ENCODE measurements around the gene PIGM.

PIGM gene

DNA sequence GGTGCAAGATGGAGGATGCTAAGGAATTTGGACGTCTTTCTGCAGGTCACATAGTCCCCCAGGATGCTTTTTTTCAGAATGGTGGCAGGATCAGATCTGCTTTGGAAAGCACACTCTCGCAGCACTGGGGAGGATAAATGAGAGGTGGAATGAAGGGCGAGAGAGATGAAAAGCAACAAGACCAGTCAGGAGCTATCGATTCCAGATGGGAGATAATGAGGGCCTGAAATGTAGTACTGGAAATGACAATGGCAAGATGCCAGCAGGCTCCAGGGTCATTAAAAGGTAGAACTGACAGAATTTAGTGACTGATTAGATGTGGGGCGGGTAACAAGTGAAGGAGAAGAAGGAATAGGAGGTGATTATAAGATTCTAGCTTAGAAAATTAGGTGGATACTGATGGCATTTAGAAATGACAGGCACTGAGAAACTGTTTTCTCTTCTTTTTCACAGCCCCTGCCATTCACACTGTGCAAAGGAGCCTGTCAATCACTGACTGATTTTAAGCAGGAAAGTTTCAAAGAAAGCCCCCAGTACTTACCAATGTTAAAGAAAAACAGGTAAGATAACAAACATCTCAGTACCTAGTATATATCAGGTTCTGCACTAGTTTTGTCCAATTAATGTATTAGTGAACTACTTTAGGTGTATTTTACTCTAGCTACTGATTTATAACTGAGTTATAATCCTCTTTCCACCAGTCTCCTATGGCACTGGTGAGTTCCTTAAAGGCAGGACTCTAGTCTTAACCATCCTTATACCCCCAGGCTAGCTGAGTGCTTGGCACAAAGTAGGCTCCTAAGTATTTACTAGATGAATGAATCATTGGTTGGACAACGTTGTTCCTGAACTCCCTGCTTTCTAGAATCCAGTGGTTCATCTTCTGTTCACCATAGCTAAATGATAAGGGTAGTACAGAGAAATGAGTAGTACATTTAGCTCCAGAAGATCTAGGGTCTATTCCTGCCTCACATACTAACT lies 9.2 kb downstream of the PIGM start:
- in situ Hi-C loops (cut with MboI; ENCODE audit: low sequenced_read_pairs), result no loop called here

GRCh38 chr1:160021376-160022074 lies 10.3 kb downstream of the PIGM start:
- in situ Hi-C loops (cut with MboI; ENCODE audit: low sequenced_read_pairs), result no loop called here

GRCh38 chr1:160020196-160020595 lies 11.6 kb downstream of the PIGM start:
- in situ Hi-C loops (cut with MboI; ENCODE audit: low sequenced_read_pairs), result no loop called here

- in situ Hi-C loops (cut with MboI; ENCODE audit: low sequenced_read_pairs), result no loop called here
These were observed 12.9 kb downstream of the PIGM start for GRCh38 chr1:160018900-160019299.

DNA sequence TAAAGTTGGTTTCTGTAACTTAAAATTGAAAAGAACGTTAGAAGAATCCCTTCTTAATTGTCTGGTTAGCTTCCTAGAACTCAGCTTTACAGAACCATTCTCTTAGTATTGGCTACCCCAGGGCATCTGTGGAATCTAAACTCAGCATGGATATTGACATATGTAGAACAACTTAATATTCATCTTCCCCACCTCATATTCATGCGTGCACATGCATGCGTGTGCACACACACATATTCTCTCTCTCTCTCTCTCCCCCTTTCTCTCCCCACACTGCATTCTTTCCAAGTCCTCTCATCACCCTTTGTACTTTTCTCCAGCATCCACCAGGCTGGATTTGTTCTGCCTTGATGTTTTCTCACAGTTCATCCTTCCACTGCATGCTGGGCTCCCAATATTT lies 13.4 kb downstream of the PIGM start:
- in situ Hi-C loops (cut with MboI; ENCODE audit: low sequenced_read_pairs), result no loop called here

DNA sequence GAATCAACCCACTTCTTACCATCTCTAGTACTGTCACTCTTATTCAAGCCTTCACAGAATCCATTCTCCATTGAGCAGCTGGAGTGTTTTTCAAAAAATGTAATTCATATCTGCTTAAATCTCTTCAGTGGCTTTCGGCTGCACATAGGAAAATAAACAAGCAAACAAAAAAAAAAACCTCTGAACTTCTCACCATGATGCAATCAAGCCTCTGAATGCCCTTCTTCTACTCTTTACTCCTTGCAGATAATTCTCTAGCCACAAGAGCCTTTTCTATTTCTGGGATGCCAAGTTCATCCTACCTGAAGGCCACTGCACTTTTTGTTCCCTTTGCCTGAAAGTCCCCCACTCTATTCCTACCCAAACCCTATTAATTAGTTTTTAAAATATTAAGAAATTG lies 14.2 kb downstream of the PIGM start:
- in situ Hi-C loops (cut with MboI; ENCODE audit: low sequenced_read_pairs), result no loop called here

DNA sequence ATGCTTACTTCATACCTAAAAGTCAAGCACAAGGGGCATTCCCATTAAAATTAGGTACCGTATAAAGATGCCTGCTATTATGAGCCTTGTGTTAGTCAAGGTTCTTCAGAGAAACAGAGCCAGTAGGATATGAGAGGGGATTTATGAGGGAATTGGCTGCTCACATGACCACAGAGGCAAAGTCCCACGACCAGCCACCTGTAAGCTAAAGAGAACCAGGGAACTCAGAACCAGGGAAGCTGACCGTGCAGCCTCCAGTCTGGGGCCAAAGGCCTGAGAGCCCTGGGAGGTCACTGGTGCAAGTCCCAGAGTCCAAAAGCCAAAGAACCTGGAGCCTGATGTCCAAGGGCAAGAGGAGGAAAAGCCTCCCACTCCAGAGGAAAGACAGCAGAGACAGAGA lies 20.0 kb downstream of the PIGM start:
- in situ Hi-C loops (cut with MboI; ENCODE audit: low sequenced_read_pairs), result no loop called here

GRCh38 chr1:160009801-160010200 lies 22.0 kb downstream of the PIGM start:
- in situ Hi-C loops (cut with MboI; ENCODE audit: low sequenced_read_pairs), result loop anchor here (10.0 kb wide), 2 partner anchors 75 to 215 kb away; no protein-coding TSS in a partner anchor

GRCh38 chr1:160009081-160009480 lies 22.7 kb downstream of the PIGM start:
- in situ Hi-C loops (cut with MboI; ENCODE audit: low sequenced_read_pairs), result loop anchor here (10.0 kb wide), 2 partner anchors 74 to 214 kb away; no protein-coding TSS in a partner anchor

DNA sequence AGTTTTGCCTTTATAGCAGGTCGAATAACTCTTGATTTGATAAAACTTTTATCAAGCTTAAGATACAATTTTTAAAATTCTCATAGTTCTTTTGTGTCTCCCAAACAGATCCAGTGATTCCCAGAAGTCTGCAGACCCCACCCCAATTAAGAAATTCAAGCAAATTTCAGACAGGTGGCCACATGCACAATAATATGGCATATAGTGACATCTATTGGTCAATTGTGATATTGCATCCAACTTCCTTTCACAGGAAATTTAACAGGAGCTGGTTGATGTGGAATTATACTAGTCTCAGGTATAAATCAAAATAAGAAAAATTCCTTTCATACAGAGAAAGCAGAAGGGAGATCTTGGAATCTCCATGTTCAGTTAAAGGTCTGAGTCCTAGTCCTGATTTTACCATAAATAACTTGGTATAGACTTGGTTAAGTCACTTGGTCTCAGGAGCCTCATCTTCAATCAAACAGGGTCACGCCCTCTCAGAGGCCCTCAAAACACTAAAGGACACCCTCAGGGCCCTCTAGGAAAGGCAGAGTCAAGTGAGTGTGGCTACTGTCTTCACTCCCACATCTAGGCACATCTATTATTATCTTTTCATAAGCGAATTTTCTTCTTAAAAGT lies 24.1 kb downstream of the PIGM start:
- in situ Hi-C loops (cut with MboI; ENCODE audit: low sequenced_read_pairs), result loop anchor here (10.0 kb wide), 2 partner anchors 73 to 213 kb away; no protein-coding TSS in a partner anchor

DNA sequence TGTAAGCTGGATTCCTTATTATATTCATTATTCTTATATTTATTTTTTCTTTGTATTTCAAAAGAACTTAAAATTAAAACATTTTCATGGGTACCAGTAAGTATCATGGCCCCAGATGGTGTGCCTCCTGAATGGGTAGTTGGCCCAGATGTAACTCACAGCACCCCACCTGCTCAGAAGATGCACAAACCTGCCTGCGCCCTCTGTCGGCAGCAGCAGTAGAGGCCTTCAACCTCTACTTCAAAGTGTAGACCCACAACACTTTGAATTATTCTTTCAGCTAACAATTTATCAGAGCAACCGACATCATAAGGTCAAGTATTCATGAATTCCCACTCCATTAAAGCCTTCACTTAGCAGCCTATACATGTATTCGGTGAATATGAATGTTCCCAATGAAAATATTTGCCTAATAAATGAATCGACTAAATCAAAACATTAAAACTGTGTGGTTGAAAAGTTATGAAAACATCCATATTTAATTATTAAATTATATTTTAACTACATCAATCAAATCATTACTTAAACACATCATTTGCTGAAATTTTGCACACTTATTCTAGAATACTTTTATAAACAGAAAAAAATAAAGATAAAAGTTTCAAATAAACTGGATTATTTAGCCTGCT lies 25.4 kb downstream of the PIGM start:
- in situ Hi-C loops (cut with MboI; ENCODE audit: low sequenced_read_pairs), result loop anchor here (10.0 kb wide), 2 partner anchors 72 to 212 kb away; no protein-coding TSS in a partner anchor

DNA sequence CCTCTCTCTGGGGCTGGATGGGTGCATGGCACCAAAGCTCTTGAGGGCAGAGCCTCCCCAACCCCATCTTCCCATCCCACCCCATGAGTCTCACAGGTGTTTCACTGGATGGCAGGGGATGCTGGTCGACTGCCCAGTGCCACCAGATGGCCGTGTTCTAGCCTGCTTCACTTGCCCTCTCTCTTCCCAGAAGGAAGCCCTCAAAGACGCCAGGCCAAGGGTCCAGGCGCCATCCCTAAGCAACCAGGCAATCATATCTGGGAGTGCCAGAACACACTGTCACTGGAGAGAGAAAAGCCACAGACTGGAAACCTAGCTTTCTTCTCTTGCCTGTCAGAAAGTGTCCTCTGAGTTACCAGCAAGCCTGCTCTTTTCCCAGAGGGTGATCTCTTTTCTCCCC lies 26.7 kb downstream of the PIGM start:
- in situ Hi-C loops (cut with MboI; ENCODE audit: low sequenced_read_pairs), result loop anchor here (10.0 kb wide), 2 partner anchors 70 to 210 kb away; no protein-coding TSS in a partner anchor

DNA sequence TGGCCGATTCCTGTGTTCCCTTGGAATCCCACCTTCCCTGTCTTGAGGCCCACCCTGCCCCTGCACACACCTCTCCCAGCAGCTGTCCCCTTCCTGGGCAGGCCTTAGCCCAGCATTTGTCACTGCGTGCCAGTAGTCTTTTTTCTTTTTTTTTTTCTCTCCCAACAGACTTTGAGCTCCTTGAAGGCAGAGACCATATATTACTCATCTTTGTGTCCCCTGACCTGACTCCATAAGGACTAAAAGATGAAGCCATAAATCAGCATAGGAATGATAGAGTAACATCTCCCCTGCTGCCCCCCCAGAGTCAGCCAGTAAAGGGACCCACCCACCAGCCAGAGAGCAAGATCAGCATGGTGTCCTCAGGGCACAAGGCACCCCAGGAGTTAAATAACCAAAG lies 27.4 kb downstream of the PIGM start:
- in situ Hi-C loops (cut with MboI; ENCODE audit: low sequenced_read_pairs), result loop anchor here (10.0 kb wide), 2 partner anchors 70 to 210 kb away; no protein-coding TSS in a partner anchor

DNA sequence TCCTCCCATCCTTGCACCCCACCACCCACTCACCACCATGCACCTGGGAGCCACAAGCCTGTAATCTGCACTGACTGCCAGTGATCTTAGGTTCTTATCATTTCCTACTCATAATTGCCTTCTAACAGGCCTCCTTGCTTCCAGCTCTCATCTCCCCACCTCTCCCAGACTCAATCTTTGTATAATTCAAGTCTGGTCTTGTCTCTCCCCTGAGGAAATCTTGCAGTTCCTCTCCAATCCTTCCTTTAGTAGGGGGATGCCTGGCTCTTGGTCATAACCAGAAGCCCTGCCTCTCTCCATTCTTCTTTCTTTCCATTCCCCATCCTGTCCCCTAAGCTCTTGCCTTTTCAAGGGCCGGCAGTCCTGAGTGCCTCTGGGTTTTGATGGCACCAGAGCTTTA lies 27.8 kb downstream of the PIGM start:
- in situ Hi-C loops (cut with MboI; ENCODE audit: low sequenced_read_pairs), result loop anchor here (10.0 kb wide), 2 partner anchors 69 to 209 kb away; no protein-coding TSS in a partner anchor

- in situ Hi-C loops (cut with MboI; ENCODE audit: low sequenced_read_pairs), result loop anchor here (10.0 kb wide), 2 partner anchors 67 to 207 kb away; no protein-coding TSS in a partner anchor
These were observed 30.4 kb downstream of the PIGM start for GRCh38 chr1:160001440-160001839.

DNA sequence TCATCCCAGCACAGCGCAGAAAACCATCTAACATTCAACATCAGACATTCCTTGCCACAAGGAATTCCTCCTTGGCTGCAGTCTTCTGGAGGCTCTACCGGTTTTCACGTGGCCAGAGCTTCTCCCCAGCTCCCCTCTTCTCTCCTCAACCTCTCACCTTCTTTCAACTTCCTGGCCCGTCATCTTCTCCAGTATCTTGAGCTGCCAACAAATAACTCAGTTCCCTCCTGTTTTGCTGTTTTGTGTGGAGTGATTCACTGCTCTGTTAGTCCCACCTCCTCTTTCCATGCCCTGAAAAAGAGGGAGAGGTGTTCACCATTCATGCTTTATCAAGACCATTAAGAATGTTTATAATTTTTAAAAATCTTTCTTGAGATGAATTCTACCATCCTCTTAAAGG lies 32.6 kb downstream of the PIGM start:
- in situ Hi-C loops (cut with MboI; ENCODE audit: low sequenced_read_pairs), result no loop called here

DNA sequence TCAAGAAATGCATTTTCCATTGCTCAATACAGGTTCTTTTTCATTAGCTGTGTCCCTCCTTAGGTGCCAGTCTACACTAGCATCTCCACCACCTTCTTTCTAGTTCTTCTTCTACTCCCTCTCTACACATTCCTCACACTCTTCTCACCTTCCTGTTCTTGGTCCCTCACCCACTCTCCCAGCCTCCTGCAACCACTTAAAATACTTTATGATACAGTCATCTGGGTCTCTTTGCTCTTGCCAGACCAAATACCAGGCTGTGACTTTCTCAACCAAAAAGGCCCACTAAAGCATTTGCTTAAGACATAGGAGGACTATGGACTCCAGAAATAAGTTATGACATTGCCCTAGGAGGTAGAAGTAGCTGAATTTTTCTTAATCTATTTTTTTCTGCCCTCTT lies 35.1 kb downstream of the PIGM start:
- in situ Hi-C loops (cut with MboI; ENCODE audit: low sequenced_read_pairs), result no loop called here

DNA sequence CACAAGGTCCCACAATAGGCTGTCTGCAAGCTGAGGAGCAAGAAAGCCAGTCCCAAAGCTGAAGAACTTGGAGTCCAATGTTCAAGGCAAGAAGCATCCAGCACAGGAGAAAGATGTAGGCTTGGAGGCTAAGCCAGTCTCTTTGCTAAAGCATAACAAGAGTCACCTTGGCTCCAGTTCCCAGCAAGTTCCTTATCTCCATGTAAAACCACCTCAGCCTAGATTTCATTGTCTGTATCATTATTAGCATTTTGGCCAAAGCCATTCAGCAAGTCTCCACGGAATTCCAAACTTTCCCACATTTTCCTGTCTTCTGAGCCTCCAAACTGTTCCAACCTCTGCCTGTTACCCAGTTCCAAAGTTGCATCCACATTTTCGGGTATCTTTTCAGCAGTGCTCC lies 36.9 kb downstream of the PIGM start:
- in situ Hi-C loops (cut with MboI; ENCODE audit: low sequenced_read_pairs), result no loop called here

- in situ Hi-C loops (cut with MboI; ENCODE audit: low sequenced_read_pairs), result no loop called here
These were observed 37.9 kb downstream of the PIGM start for GRCh38 chr1:159993911-159994310.

GRCh38 chr1:159992161-159992560 lies 39.6 kb downstream of the PIGM start:
- in situ Hi-C loops (cut with MboI; ENCODE audit: low sequenced_read_pairs), result no loop called here

GRCh38 chr1:159991513-159991912 lies 40.3 kb downstream of the PIGM start:
- in situ Hi-C loops (cut with MboI; ENCODE audit: low sequenced_read_pairs), result no loop called here

All from HL-60/S4 (cell line).